Suppressor macrophage treated with lipopolysaccharide for 1 hour (primary cell): ENCODE results near the gene CEMIP.
A peak's percentile ranks its signal among the peaks of the same experiment; 100 is the strongest.

ENCODE experiments used
- DNase-seq, 3 donors: peaks; one replicate each; pipeline ENCODE4 v3.0.0-alpha.2; 2020 to 2022

The CEMIP gene

DNA sequence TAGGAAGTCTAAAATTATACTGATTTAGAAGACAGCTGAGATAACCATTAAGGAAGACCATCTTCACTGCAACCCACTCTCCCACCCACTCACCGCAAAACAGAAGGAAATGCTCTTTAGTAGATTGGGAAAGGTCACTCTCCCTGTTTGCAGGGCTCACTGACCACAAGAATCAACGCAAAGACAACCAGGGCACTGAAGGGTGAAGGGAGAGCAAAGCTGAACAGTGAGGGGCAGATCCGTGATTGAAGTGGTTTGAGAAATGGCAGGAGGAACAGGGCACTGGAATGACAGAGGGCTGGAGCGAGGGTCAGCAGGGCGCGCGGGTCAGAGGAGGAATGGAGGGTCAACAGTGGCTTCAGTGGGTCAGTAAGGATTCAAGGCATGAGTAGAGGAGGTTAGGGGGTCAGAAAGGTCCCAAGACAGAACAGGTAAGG, 209.9 kb downstream of the CEMIP start:
- DNase-seq, result peak; percentile 62 to 79 (median 71)

GRCh38 chr15:80989518-80990478, 210.6 kb downstream of the CEMIP start, which contains the start of gene MESD:
Gene MESD, minus strand, starts transcription at chr15:80989819. Its CDS starts 28 bp downstream, at chr15:80989791.
- DNase-seq, result peak; percentile 96 to 99 (median 98)

- DNase-seq, result no peak
Observed at GRCh38 chr15:80990955-80991354, 211.8 kb downstream of the CEMIP start.

DNA sequence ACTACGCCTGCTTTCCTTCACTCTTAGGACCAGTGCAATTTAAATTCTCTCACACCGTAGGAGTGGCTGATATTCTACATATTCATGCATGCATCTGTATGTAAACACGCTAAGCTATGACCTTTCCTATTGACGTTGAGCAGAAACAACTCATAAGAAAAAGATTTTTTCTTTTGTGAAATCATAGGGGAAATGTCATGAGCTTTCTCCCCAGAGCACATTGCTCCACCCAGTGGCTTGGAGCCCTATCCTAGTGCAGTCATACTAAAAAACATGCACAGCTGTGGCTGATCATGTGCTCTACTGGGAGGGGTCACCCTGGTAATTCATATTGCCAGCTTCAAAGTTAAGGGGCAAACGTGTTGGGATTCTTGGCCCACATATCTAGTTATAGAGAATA, 212.3 kb downstream of the CEMIP start:
- peak; percentile 78 to 83 (median 80) for DNase-seq

GRCh38 chr15:80992006-80992405, 212.8 kb downstream of the CEMIP start:
- peak; percentile 23 to 53 (median 42) for DNase-seq

GRCh38 chr15:80992441-80992840, 213.3 kb downstream of the CEMIP start:
- no peak for DNase-seq

DNA sequence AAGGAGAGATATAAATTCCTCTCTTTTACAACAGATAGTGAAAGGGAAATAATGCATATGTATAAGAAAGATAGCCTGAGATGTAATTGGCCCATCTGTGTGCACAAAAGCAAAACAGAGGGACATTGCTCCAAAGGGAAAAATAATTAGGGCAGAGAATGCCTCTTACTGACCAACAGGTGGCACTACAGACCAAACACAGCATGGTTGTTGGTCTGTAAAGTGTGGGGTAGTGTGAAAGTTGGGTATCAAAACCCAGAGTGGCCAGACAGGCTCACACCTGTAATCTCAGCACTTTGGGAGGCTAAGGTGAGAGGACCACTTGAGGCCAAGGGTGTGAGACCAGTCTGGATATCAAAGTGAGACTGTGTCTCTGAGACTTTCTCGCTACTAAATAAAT, 217.1 kb downstream of the CEMIP start:
- DNase-seq, result peak; percentile 41 to 59 (median 51)

GRCh38 chr15:80997692-80998091, 218.5 kb downstream of the CEMIP start:
- no peak for DNase-seq

- no peak for DNase-seq
Observed at GRCh38 chr15:80998251-80998650, 219.1 kb downstream of the CEMIP start.

GRCh38 chr15:80999623-81000036, 220.5 kb downstream of the CEMIP start:
- peak in 1 of 3 donors; percentile 18 for DNase-seq

GRCh38 chr15:81000144-81000623, 221.0 kb downstream of the CEMIP start:
- peak in 2 of 3 donors; percentile 31 to 41 for DNase-seq

- peak; percentile 96 to 97 (median 96) for DNase-seq
Observed at GRCh38 chr15:81000624-81001151, 221.5 kb downstream of the CEMIP start, which contains the start of gene TLNRD1. Gene TLNRD1, plus strand, starts transcription at chr15:81000923. Its CDS starts 1,349 bp downstream, at chr15:81002272.
